GM12864 (cell line): ENCODE results near the gene FFAR4.

Source experiments
- DNase-seq: peaks from one replicate; pipeline ENCODE4 v3.0.0-alpha.2; 2011; ENCODE audit warnings: low read depth
- H3K4me3 ChIP-seq: 2 replicates; pipeline ENCODE4 v1.5.1; 2011; ENCODE audit warnings: mild to moderate bottlenecking, low read depth, low read length, control low read depth
- CTCF ChIP-seq: IDR thresholded peaks from 2 replicates; pipeline ENCODE4 v1.5.1; 2011; ENCODE audit warnings: low read depth, mild to moderate bottlenecking, moderate library complexity, low read length, control low read depth, inconsistent platforms; ENCODE audit errors: missing control alignments

The FFAR4 gene

GRCh38 chr10:93579985-93580711, 13.7 kb downstream of the FFAR4 start:
- no peak overlapping the region for H3K4me3 ChIP-seq
- DNase-seq, result no peak
- TF ChIP-seq CTCF, result no peak

- DNase-seq, result no peak
- H3K4me3 ChIP-seq, result no peak overlapping the region
- no peak for TF ChIP-seq CTCF
Observed at GRCh38 chr10:93580828-93581227, 14.4 kb downstream of the FFAR4 start.

- no peak for TF ChIP-seq CTCF
- DNase-seq, result no peak
- no peak overlapping the region for H3K4me3 ChIP-seq
Observed at GRCh38 chr10:93584445-93584844, 18.0 kb downstream of the FFAR4 start.

- DNase-seq, result no peak
- no peak overlapping the region for H3K4me3 ChIP-seq
- TF ChIP-seq CTCF, result no peak
Observed at GRCh38 chr10:93589648-93590562, 23.4 kb downstream of the FFAR4 start.

GRCh38 chr10:93590638-93591037, 24.2 kb downstream of the FFAR4 start:
- DNase-seq, result no peak
- no peak overlapping the region for H3K4me3 ChIP-seq
- TF ChIP-seq CTCF, result no peak

- H3K4me3 ChIP-seq, result no peak overlapping the region
- TF ChIP-seq CTCF, result no peak
- DNase-seq, result no peak
Observed at GRCh38 chr10:93591065-93591808, 24.8 kb downstream of the FFAR4 start.
